Fibroblast of skin of abdomen (primary cell): ENCODE results near the gene LMOD1.

Experiments used
- DNase-seq: peaks from one replicate; pipeline ENCODE4 v3.0.0-alpha.2; 2013

LMOD1 gene

GRCh38 chr1:201891451-201892045, 54.8 kb downstream of the LMOD1 start:
- DNase-seq = no peak

GRCh38 chr1:201890806-201891450, 55.4 kb downstream of the LMOD1 start:
- no peak for DNase-seq

GRCh38 chr1:201890223-201890622, 56.1 kb downstream of the LMOD1 start:
- no peak for DNase-seq

GRCh38 chr1:201889090-201889968, 57.0 kb downstream of the LMOD1 start:
- no peak for DNase-seq

- peak; percentile 38 for DNase-seq
These were observed 57.9 kb downstream of the LMOD1 start, which contains the start of gene SHISA4 for GRCh38 chr1:201888282-201889089. Gene SHISA4, plus strand, starts transcription at chr1:201888898. Its CDS starts 97 bp downstream, at chr1:201888995.

- no peak for DNase-seq
These were observed 59.1 kb downstream of the LMOD1 start for GRCh38 chr1:201887116-201887866.

GRCh38 chr1:201886103-201886885, 60.1 kb downstream of the LMOD1 start:
- no peak for DNase-seq

- peak; percentile 43 for DNase-seq
These were observed 60.7 kb downstream of the LMOD1 start for GRCh38 chr1:201885531-201886075.

- DNase-seq = no peak
These were observed 61.9 kb downstream of the LMOD1 start for GRCh38 chr1:201884425-201884824.

- no peak for DNase-seq
These were observed 62.6 kb downstream of the LMOD1 start for GRCh38 chr1:201883786-201884185.

- no peak for DNase-seq
These were observed 63.1 kb downstream of the LMOD1 start for GRCh38 chr1:201883266-201883665.

GRCh38 chr1:201882665-201883132, 63.6 kb downstream of the LMOD1 start:
- peak; percentile 87 for DNase-seq

GRCh38 chr1:201881617-201882016, 64.7 kb downstream of the LMOD1 start:
- no peak for DNase-seq

GRCh38 chr1:201880928-201881571, 65.3 kb downstream of the LMOD1 start:
- no peak for DNase-seq

- DNase-seq = peak; percentile 53
These were observed 68.4 kb downstream of the LMOD1 start for GRCh38 chr1:201877877-201878401.

- DNase-seq = peak; percentile 21
These were observed 70.1 kb downstream of the LMOD1 start for GRCh38 chr1:201876148-201876818.

- DNase-seq = no peak
These were observed 71.7 kb downstream of the LMOD1 start for GRCh38 chr1:201874672-201875071.

GRCh38 chr1:201870397-201870796, 76.0 kb downstream of the LMOD1 start:
- DNase-seq = peak; percentile 20

GRCh38 chr1:201861448-201861847, 84.9 kb downstream of the LMOD1 start:
- DNase-seq = no peak
